GDM1 (cell line): Measurements from ENCODE around the gene SLC7A5.

ENCODE experiments used
- DNase-seq: peaks from one replicate; lab custom pipeline; 2025; lab: John Stamatoyannopoulos, UW

SLC7A5 gene

GRCh38 chr16:87846705-87847466 lies 22.4 kb downstream of the SLC7A5 start:
- no peak for DNase-seq

GRCh38 chr16:87845807-87846619 lies 23.3 kb downstream of the SLC7A5 start:
- DNase-seq: no peak

GRCh38 chr16:87845213-87845612 lies 24.1 kb downstream of the SLC7A5 start:
- DNase-seq: no peak

- no peak for DNase-seq
These were observed 24.5 kb downstream of the SLC7A5 start for GRCh38 chr16:87844809-87845208.

- DNase-seq: no peak
These were observed 25.1 kb downstream of the SLC7A5 start for GRCh38 chr16:87844120-87844733.

- no peak for DNase-seq
These were observed 25.6 kb downstream of the SLC7A5 start for GRCh38 chr16:87843678-87844105.

- DNase-seq: no peak
These were observed 27.0 kb downstream of the SLC7A5 start for GRCh38 chr16:87842209-87842869.

GRCh38 chr16:87841340-87842208 lies 27.7 kb downstream of the SLC7A5 start:
- no peak for DNase-seq

GRCh38 chr16:87840271-87840978 lies 28.9 kb downstream of the SLC7A5 start:
- no peak for DNase-seq

GRCh38 chr16:87839542-87840270 lies 29.6 kb downstream of the SLC7A5 start:
- no peak for DNase-seq

GRCh38 chr16:87838643-87839541 lies 30.4 kb downstream of the SLC7A5 start:
- no peak for DNase-seq

- DNase-seq: no peak
These were observed 31.5 kb downstream of the SLC7A5 start for GRCh38 chr16:87837627-87838289.

GRCh38 chr16:87836844-87837581 lies 32.3 kb downstream of the SLC7A5 start:
- DNase-seq: no peak

GRCh38 chr16:87836346-87836843 lies 32.9 kb downstream of the SLC7A5 start:
- DNase-seq: no peak

GRCh38 chr16:87835882-87836331 lies 33.4 kb downstream of the SLC7A5 start:
- DNase-seq: no peak

GRCh38 chr16:87834668-87835473 lies 34.4 kb downstream of the SLC7A5 start:
- no peak for DNase-seq
